H1 (cell line): ENCODE data around the gene LMX1B. TPM values are rescaled to one million over a fixed set of nuclear protein-coding genes. Genes with fewer than 3 reads are reported as not detected.

Source experiments
- ASH2L ChIP-seq: fragments of 200-600, 300-600 bp; sonication (generic); IDR thresholded peaks from one replicate; pipeline ENCODE4 v1.7.1; 2017; ENCODE audit warnings: low read length
- BRCA1 ChIP-seq: IDR thresholded peaks from 2 replicates; pipeline ENCODE4 v1.6.1; 2012; ENCODE audit warnings: low read depth, low read length, improper control_type of control experiment
- CBX5 ChIP-seq: fragments of 300-800, 300-1000 bp; sonication (generic); IDR thresholded peaks from 2 replicates; pipeline ENCODE4 v1.7.1; 2016; ENCODE audit warnings: antibody characterized with exemption, low read length, low read depth
- EGR1 ChIP-seq: IDR thresholded peaks from 2 replicates; pipeline ENCODE4 v1.6.1; 2011; ENCODE audit warnings: low read depth, low read length, borderline replicate concordance
- EZH2 ChIP-seq: fragments of 200-600 bp; sonication (generic); IDR thresholded peaks from 2 replicates; pipeline ENCODE4 v1.7.1; 2012; ENCODE audit warnings: low read depth, mild to moderate bottlenecking, moderate library complexity, low read length, inconsistent platforms; ENCODE audit not compliant: severe bottlenecking
- FOSL1 ChIP-seq: IDR thresholded peaks from 2 replicates; pipeline ENCODE4 v1.6.1; 2011; ENCODE audit warnings: mild to moderate bottlenecking, low read depth, low read length, moderate library complexity; ENCODE audit not compliant: insufficient read depth
- KDM1A ChIP-seq: fragments of 200-600, 300-600 bp; sonication (generic); IDR thresholded peaks from 2 replicates; pipeline ENCODE4 v1.7.1; 2016; ENCODE audit warnings: mild to moderate bottlenecking, low read length, borderline replicate concordance
- KDM4A ChIP-seq: IDR thresholded peaks from one replicate; pipeline ENCODE4 v1.7.1; 2012; ENCODE audit warnings: low read depth, mild to moderate bottlenecking, moderate library complexity, low read length, inconsistent platforms; ENCODE audit not compliant: severe bottlenecking
- PHF8 ChIP-seq: fragments of 200-600 bp; sonication (generic); conservative IDR thresholded peaks from 2 replicates; pipeline ENCODE4 v1.7.1; 2012; ENCODE audit warnings: low read depth, mild to moderate bottlenecking, inconsistent platforms, low read length, moderate library complexity
- RAD21 ChIP-seq, 2 experiments: IDR thresholded peaks in 1 of 2; conservative IDR thresholded peaks in 1 of 2; 2 replicates each; pipeline ENCODE4 v1.6.1; 2011; ENCODE audit warnings: low read depth in 2 of 2, low read length in 2 of 2, improper control_type of control experiment in 1 of 2, inconsistent platforms in 1 of 2, mild to moderate bottlenecking in 1 of 2, moderate library complexity in 1 of 2
- RNF2 ChIP-seq: fragments of 200-900, 300-1000 bp; sonication (generic); IDR thresholded peaks from 2 replicates; pipeline ENCODE4 v1.7.1; 2016; ENCODE audit warnings: borderline replicate concordance, low read depth, mild to moderate bottlenecking, antibody characterized with exemption, low read length; ENCODE audit not compliant: poor library complexity, severe bottlenecking; ENCODE audit errors: missing control alignments
- RXRA ChIP-seq: IDR thresholded peaks from 2 replicates; pipeline ENCODE4 v1.6.1; 2011; ENCODE audit warnings: low read depth, mild to moderate bottlenecking, low read length, moderate library complexity; ENCODE audit not compliant: insufficient read depth
- SRF ChIP-seq: IDR thresholded peaks from 2 replicates; pipeline ENCODE4 v1.6.1; 2011; ENCODE audit warnings: mild to moderate bottlenecking, low read depth, low read length, moderate library complexity
- TAF7 ChIP-seq: optimal IDR thresholded peaks from 2 replicates; pipeline ENCODE3; 2011; ENCODE audit warnings: low read depth, mild to moderate bottlenecking, inconsistent platforms, low read length, moderate library complexity, borderline replicate concordance
- polyA plus RNA-seq, 7 experiments: library from polyadenylated mRNA; depleted of rRNA in 3 of 7; stranded (reverse) in 5 of 7; unstranded in 2 of 7; fragments of >200 nt in 5 of 7; fragments of 200-250 nt in 2 of 7; gene quantifications; 1 replicate in 5 of 7; 2 replicates in 1 of 7; 4 replicates in 1 of 7; pipeline versions ENCODE4 v1.2.1 to v1.2.3, GENCODE V29; 2011 to 2013; ENCODE audit warnings: missing spikeins in 2 of 7, mixed read lengths in 2 of 7
- total RNA-seq: library from RNA; stranded (reverse); fragmentation: NEBNext Ultra II Directional; extraction: Animal tissue kit (Norgen Biotek cat#: 25700); gene quantifications from 2 replicates; pipeline ENCODE4 v1.2.1, GENCODE V29; 2021
- TF ChIP-seq, protein P1 (sequence below): IDR thresholded peaks from 2 replicates; pipeline ENCODE4 v1.6.1; 2012; ENCODE audit warnings: inconsistent platforms
- TF ChIP-seq, protein P2 (sequence below): IDR thresholded peaks from 2 replicates; pipeline ENCODE4 v1.6.1; 2012; ENCODE audit warnings: inconsistent platforms

The LMX1B gene
- total and polyA plus RNA-seq, 2 of the 8 experiments (the other 6 are each of a cell fraction or from before 2014, with no cell fraction given) = 0.09 to 0.37 TPM

DNA sequence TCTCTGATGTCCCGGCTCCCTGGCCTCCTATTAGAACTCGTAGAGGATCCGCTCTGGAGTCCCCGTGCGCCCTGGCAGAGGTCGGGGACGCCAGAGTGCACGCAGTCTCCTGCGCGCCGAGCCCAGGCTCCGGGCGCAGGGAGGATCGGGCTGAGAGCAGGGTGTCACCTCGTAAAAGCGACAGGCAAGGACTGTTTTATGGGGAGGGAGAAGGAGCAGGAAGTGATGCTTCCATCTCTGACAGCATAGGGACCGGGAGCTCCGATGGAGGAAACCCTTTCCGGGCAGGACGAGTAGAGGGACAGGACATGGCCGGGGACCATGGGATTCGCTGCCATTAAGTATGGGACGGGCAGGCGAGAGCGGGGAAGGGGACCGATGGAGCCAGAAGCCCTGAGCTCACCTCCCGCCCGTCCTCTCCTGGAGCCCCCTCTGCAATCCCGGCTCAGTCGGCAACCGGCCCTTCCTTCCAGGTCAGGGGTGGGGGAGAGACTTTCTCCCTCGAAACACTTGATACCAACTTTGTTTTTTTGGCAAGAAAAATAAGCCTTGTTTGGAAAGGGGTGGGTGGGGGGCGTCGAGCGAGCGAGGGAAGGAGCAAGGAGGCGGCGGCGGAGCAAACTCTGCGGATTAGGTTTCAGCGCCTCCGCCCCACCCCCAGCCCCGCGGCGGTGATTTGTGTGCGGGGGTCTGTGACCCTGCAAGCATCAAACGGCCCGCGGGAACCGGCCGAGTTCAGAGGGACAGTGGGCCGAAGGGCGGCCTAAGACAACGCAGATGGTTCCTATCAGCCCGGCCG is 12.6 kb downstream of the LMX1B start (continued):
- TF ChIP-seq RNF2 = no peak
- TF ChIP-seq KDM1A = no peak
- TF ChIP-seq KDM4A = peak; percentile 65
- TF ChIP-seq, protein P1, sequence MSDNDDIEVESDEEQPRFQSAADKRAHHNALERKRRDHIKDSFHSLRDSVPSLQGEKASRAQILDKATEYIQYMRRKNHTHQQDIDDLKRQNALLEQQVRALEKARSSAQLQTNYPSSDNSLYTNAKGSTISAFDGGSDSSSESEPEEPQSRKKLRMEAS = 0 out of 2 replicates have a peak, but pooled peaks have one; percentile 15
- no peak for TF ChIP-seq FOSL1
- TF ChIP-seq, protein P2, sequence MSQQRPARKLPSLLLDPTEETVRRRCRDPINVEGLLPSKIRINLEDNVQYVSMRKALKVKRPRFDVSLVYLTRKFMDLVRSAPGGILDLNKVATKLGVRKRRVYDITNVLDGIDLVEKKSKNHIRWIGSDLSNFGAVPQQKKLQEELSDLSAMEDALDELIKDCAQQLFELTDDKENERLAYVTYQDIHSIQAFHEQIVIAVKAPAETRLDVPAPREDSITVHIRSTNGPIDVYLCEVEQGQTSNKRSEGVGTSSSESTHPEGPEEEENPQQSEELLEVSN = peak; percentile 49; the same call in 1 of the 2 replicates
- TF ChIP-seq PHF8 = no peak
- TF ChIP-seq EZH2 = peak; percentile 82
- no peak for TF ChIP-seq CBX5
- TF ChIP-seq ASH2L = no peak
- TF ChIP-seq RXRA = no peak
- no peak for TF ChIP-seq RAD21 (IDR thresholded peaks at IDR 0.05 in 1 of 2, conservative IDR thresholded peaks at IDR 0.05 in 1 of 2; ENCODE audit: low read depth in 2 of 2, low read length in 2 of 2)
- TF ChIP-seq BRCA1 = no peak
- no peak for TF ChIP-seq TAF7
- no peak for TF ChIP-seq SRF
- no peak for TF ChIP-seq EGR1
